Type B pancreatic cell (in vitro differentiated cells): ENCODE measurements around the gene COL4A4. TPM values are rescaled to one million over a fixed set of nuclear protein-coding genes. Genes with fewer than 3 reads are reported as not detected.

ENCODE experiments used
- DNase-seq: peaks from one replicate; pipeline ENCODE4 v3.0.0; 2021; ENCODE audit warnings: mixed read lengths; ENCODE audit not compliant: unreplicated experiment; ENCODE audit errors: extremely low spot score
- H3K27ac Mint-ChIP-seq: 2 replicates; pipeline ENCODE4 v1.8.0; 2021; ENCODE audit warnings: mild to moderate bottlenecking, mixed read lengths
- H3K27me3 Mint-ChIP-seq: 2 replicates; pipeline ENCODE4 v1.8.0; 2021; ENCODE audit warnings: mixed read lengths
- H3K36me3 Mint-ChIP-seq: 2 replicates; pipeline ENCODE4 v1.8.0; 2021; ENCODE audit warnings: mixed read lengths
- H3K4me1 Mint-ChIP-seq: one replicate; pipeline ENCODE4 v1.8.0; 2021; ENCODE audit warnings: mixed read lengths; ENCODE audit not compliant: unreplicated experiment
- H3K4me3 Mint-ChIP-seq: 2 replicates; pipeline ENCODE4 v1.8.0; 2021; ENCODE audit warnings: mild to moderate bottlenecking, mixed read lengths
- H3K9me3 Mint-ChIP-seq: 2 replicates; pipeline ENCODE4 v1.8.0; 2021; ENCODE audit warnings: mixed read lengths
- CTCF ChIP-seq: fragments of 200-600 bp; sonication (generic); conservative IDR thresholded peaks from 2 replicates; pipeline ENCODE4 v1.5.0; 2021; ENCODE audit warnings: antibody characterized with exemption, mild to moderate bottlenecking
- total RNA-seq: library from RNA; stranded (reverse); gene quantifications from 2 replicates; pipeline ENCODE4 v1.2.1, GENCODE V29; 2021; ENCODE audit warnings: low replicate concordance

The COL4A4 gene
- total RNA-seq, 1 donor from 2014 or later = 1.1 TPM

- no peak for TF ChIP-seq CTCF
- Mint-ChIP-seq H3K27me3 (peaks cover 17% of the 10 kb centered on the region), H3K36me3 (no peaks in the 10 kb centered on the region), H3K9me3 (no peaks in the 10 kb centered on the region), H3K27ac (no peak overlapping the region), H3K4me1 (no peaks in the 10 kb centered on the region), H3K4me3 (no peak overlapping the region)
- DNase-seq = no peak
Observed at GRCh38 chr2:227134591-227134990, 29.4 kb downstream of the COL4A4 start.

- no peaks in the 10 kb centered on the region for H3K9me3 Mint-ChIP-seq
- H3K4me1 Mint-ChIP-seq = no peaks in the 10 kb centered on the region
- DNase-seq = no peak
- no peak overlapping the region for H3K4me3 Mint-ChIP-seq
- TF ChIP-seq CTCF = no peak
- no peak overlapping the region for H3K27ac Mint-ChIP-seq
- peaks cover 28% of the 10 kb centered on the region for H3K27me3 Mint-ChIP-seq
- H3K36me3 Mint-ChIP-seq = no peaks in the 10 kb centered on the region
Observed at GRCh38 chr2:227132986-227133385, 31.0 kb downstream of the COL4A4 start.

DNA sequence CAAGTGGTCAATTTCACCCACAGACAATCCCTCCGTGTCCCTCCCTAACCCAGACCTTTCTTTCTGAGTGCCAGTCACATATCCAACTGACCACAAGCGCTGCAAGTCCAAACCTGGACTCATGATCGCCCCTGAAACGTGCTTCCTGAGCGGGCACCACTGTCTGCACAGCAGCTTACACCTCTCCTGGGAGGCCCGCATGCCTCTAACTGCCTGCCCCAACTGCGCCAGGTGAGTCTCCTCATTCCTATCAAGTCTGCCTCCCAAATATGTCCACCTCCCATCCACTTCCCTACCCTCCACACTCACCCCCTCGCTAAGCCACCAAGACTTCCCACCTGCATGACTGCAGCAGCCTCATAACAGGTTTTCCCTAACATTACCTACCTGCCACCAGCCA, 33.4 kb downstream of the COL4A4 start:
- TF ChIP-seq CTCF = no peak
- no peak for DNase-seq
- H3K4me3 Mint-ChIP-seq = no peak overlapping the region
- H3K4me1 Mint-ChIP-seq = no peaks in the 10 kb centered on the region
- H3K27me3 Mint-ChIP-seq = peaks cover 39% of the 10 kb centered on the region
- H3K27ac Mint-ChIP-seq = no peak overlapping the region
- no peaks in the 10 kb centered on the region for H3K9me3 Mint-ChIP-seq
- H3K36me3 Mint-ChIP-seq = no peaks in the 10 kb centered on the region

DNA sequence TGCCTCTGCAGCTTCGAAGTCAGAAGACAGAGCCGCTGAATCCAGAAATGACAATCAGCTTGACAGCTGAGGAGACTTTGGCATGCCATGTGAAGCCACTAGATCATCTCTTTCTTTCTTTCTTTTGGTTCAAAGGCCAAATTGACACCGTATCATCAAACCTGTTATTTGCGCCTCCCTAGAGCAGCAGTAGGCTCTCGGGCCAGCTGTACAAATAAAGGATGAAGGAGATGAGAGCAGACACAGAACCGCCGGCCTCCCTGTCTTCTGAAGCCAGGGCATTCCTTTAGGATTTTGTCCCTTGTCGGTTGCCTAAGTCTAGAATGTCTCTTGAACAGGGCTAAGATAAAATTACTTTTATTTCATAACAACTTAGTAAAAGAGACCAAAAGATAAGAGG, 36.8 kb downstream of the COL4A4 start:
- no peak for DNase-seq

GRCh38 chr2:227125506-227125905, 38.5 kb downstream of the COL4A4 start:
- no peak overlapping the region for H3K4me3 Mint-ChIP-seq
- TF ChIP-seq CTCF = no peak

More for the DNA sequence above, 36.8 kb downstream of the COL4A4 start:
- Mint-ChIP-seq H3K9me3 (no peaks in the 10 kb centered on the region), H3K4me1 (no peaks in the 10 kb centered on the region), H3K36me3 (no peaks in the 10 kb centered on the region), H3K27ac (peak overlapping the region; percentile 12), H3K27me3 (peaks cover 40% of the 10 kb centered on the region), H3K4me3 (no peak overlapping the region)
- no peak for TF ChIP-seq CTCF

DNA sequence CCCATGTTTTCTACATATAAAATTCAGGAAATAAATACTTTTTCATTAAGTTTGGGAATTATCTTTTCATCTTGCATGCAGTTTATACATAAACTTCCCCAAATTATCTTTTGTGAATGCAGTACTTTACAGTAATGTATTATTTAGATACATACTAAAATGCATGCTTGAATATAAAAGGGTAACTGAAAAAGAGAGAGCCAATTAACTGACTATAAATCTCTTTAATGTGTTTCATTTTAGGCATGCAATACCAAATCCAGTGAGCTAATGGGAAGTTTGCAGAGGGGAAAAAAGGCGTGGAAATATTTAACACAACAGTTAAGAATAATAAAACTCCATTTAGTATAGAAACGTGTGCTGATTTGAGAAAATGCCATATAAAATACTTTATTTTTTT, 39.2 kb downstream of the COL4A4 start:
- TF ChIP-seq CTCF = no peak
- DNase-seq = no peak
- Mint-ChIP-seq H3K4me3 (no peak overlapping the region), H3K27ac (no peak overlapping the region), H3K4me1 (no peaks in the 10 kb centered on the region), H3K36me3 (no peaks in the 10 kb centered on the region), H3K27me3 (peaks cover 29% of the 10 kb centered on the region), H3K9me3 (no peaks in the 10 kb centered on the region)

More at GRCh38 chr2:227125506-227125905, 38.5 kb downstream of the COL4A4 start:
- Mint-ChIP-seq H3K27ac (no peak overlapping the region), H3K4me1 (no peaks in the 10 kb centered on the region), H3K36me3 (no peaks in the 10 kb centered on the region), H3K27me3 (peaks cover 32% of the 10 kb centered on the region), H3K9me3 (no peaks in the 10 kb centered on the region)
- no peak for DNase-seq
